8988T (cell line): ENCODE results near the gene LLGL2.
"Not testable (repeated sequence)": the region's sequence is repeated elsewhere in the genome, so short reads cannot be mapped to it uniquely, and the experiment has no call there.

Experiments
- DNase-seq: peaks from one replicate; pipeline ENCODE4 v3.0.0; 2011

The LLGL2 gene, protein sequence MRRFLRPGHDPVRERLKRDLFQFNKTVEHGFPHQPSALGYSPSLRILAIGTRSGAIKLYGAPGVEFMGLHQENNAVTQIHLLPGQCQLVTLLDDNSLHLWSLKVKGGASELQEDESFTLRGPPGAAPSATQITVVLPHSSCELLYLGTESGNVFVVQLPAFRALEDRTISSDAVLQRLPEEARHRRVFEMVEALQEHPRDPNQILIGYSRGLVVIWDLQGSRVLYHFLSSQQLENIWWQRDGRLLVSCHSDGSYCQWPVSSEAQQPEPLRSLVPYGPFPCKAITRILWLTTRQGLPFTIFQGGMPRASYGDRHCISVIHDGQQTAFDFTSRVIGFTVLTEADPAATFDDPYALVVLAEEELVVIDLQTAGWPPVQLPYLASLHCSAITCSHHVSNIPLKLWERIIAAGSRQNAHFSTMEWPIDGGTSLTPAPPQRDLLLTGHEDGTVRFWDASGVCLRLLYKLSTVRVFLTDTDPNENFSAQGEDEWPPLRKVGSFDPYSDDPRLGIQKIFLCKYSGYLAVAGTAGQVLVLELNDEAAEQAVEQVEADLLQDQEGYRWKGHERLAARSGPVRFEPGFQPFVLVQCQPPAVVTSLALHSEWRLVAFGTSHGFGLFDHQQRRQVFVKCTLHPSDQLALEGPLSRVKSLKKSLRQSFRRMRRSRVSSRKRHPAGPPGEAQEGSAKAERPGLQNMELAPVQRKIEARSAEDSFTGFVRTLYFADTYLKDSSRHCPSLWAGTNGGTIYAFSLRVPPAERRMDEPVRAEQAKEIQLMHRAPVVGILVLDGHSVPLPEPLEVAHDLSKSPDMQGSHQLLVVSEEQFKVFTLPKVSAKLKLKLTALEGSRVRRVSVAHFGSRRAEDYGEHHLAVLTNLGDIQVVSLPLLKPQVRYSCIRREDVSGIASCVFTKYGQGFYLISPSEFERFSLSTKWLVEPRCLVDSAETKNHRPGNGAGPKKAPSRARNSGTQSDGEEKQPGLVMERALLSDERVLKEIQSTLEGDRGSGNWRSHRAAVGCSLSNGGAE

DNA sequence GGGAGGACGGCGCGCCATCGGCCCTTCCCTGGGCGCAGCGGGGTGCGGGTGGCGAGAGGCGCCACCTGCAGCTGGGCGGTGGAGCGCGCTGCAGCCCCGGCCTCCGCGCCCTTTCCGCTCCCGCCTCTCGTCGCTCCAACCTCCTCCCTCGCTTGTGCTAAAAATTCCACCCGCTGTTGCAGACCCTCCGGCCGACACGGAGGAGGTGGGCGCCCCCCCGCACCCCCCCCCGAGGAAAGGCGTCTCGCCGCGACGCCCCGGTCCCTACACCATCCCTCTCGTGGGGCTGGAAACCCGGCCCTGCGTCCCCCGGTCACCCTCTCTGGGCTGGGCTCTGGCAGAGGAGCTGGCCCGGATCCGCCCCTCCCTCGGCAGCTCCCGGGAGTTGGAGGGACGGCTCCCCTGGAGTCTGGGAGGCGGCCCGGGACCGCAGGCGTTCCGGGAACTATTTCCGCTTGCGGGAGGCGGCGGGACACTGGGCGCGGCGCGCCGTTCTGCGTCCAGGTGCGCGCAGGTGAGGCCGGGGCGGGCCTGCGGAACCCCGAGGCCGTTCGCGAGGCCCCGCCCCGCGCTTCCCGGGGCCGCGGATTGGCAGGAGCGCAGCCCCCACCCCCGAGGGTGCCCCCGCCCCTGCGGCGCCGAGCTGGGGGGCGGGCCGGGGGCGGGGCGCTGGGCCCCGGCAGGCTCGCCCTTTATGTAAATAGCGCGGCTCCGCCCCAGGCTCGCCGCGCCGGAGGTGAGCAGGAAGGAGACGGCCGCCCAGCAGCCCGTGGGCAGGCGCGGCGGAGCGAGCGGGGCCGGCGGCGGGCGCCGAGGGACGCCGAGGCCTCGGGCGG lies at the start of gene LLGL2:
Gene LLGL2, plus strand, starts transcription at position 728 of the 836 bp plus-strand sequence. CDS start 17,730 bp downstream, outside the sequence.
- peak; percentile 81 for DNase-seq

- no peak for DNase-seq
These were observed 49.6 kb upstream of the LLGL2 start for GRCh38 chr17:75475851-75476250.

DNA sequence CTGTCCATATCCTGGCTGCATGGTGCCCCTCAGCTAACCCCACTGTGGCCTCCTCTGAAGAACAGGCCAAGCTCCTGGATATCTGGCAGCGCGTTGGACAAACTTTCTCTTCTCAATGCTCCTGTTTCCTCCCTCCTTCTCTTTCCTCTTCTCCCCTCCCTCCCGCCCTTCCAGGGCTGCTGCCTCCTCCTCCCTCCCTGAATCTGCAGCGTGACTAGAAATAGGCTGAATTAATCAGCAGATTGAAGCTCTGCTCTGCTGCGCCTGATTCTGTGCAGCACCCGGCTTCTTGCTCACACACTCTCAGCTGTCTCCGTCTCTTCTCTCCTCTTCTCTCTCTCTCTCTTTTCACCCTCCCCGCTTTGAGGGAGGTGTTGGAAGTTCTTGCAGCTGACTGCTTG lies 49.2 kb upstream of the LLGL2 start:
- DNase-seq = no peak

- DNase-seq = no peak
These were observed 48.6 kb upstream of the LLGL2 start for GRCh38 chr17:75476752-75477489.

GRCh38 chr17:75477490-75477862 lies 48.0 kb upstream of the LLGL2 start:
- not testable (repeated sequence) for DNase-seq

DNA sequence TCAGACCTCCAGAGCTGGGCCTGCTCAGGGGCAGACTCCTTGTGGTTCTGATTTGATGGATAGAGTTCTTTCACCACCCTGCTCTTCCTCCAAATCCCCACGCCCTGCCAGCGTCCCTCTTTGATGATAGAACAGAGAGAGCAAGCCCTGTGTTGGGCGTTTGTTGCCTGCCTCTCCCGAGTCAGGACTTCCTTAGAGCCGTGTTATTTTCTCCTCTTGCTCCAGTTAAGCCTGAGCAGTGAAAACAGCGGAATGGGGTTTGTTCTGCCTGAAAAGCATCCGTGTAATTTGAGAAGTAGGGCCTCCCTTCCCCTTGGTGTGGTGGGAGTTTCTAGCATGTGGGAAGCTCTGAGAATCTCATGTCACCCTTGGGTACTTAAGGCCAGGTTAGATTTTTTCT lies 47.0 kb upstream of the LLGL2 start:
- no peak for DNase-seq

DNA sequence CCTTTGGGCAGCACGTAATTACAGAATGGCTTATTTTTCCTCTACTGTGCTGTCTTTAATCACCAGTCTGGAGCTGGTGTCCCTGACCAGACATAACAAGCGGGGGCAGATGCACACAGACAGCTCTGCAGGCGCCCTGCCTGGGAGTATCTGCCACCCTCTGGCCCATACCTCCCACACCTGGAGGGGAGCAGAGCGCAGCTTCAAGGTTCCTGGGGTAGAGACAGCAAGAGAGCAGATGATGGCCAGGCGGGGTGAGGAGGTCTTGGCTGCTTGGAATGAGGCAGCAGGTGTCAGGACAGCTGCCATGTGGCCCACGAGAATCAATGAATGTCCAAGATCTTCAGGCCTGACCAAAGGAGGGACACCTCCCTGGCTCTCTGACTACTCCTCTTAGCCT lies 45.2 kb upstream of the LLGL2 start:
- DNase-seq = no peak

DNA sequence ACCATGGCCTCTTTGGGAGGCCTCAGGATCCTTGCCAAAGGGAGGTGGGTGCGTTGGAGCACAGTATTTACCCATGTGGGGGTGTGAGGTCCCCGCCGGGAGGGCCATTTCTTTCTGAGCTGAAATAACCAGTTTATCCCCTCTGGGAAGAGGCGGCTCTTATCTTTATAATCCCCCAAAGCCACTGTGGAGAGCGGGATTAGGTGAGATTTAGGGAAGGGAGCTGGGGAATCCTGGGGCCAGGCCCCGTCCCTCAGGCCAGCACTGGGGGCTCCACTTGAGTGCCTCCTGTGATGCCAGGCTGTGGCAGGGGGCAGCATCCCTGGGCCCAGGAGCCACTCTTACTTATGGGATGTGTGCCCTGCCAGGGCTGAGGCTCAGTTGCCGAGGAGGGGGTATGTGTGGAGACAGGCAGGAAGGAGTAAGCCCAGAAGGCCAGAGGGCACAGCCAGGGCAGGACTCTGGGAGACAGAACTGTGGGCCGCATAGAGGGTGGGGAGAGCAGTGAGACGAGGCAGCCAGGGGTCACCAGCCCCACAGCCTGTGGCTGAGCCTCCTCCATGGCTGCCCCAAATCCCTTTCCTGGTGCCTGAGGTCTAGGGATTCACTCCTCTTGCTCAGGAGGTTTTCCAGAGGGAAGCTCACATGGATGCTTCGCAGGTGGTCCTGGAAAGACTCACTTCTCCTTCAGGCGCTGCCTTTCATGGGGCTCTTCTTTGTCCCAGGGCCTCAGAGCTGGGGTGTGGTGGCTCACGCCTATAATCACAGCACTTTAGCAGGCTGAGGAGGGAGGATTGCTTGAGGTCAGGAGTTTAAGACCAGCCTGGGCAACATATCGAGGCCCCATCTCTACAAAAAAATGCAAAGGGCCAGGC lies 44.1 kb upstream of the LLGL2 start:
- DNase-seq = peak; percentile 8

DNA sequence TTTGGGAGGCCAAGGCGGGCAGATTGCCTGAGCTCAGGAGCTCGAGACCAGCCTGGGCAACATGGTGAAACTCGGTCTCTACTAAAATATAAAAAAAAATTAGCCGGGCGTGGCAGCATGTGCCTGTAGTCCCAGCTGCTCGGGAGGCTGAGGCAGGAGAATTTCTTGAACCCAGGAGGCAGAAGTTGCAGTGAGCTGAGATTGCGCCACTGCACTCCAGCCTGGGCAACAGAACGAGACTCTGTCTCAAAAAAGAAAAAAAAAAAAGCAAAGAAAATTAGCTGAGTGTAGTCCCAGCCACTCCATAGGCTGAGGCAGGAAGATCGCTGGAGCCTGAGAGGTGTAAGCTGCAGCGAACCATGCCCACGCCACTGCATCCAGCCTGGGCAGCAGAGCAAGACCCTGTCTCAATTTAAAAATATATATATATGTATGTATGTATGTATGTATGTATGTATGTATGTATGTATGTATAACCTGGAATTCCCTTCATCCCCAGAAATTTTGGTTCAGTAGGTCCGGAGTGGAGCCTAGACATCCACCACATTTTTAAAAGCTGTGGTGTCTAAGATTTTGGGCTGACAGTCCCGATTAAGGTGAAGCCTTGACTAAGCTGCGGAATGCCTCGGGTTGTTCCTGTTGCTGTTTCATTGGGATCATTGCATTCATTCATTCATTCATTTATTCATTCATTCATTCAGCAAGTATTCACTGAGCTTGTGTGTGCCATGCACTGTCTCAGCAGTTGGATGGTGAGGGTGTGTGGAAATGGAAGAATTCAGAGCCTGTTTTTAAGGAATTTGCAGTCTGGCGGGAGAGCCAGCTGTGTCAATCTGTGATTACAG lies 43.2 kb upstream of the LLGL2 start:
- DNase-seq = no peak

DNA sequence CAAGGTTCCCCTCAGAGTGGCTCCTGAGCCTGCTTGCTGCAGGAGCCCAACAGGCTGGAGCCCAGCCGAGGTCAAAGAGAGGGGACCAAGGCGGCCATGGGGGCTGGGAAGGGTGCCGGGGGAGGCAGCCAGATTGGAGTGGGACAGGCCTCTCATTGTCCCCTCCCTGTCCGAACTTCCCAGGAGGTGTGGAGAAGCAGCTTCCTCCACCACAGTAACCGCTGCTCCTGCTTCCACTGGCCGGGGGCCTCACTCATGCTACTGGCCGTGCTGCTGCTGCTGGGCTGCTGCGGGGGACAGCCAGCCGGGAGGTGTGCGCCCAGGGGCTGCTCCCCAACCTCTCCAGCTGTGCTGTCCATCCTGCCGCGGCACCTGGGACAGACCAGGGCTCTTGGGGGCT lies 39.8 kb upstream of the LLGL2 start:
- DNase-seq = peak; percentile 1

DNA sequence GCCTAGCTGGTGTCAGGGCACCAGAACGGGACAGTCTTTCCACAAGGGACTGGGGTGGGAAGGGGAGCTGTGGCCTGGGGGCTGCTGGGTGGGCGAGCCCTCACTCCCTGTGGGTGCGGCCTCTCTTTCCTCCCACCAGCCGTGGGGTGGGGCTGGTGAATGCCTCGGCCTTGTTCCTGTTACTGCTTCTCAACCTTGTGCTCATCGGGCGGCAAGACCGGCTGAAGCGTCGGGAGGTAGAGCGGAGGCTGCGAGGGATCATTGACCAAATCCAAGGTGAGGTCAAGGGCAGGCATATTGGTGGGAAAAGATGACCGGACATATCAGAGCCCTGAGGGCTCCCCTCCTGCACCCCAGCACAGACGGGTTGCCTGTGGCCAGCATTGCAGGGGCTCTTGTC lies 39.3 kb upstream of the LLGL2 start:
- no peak for DNase-seq

DNA sequence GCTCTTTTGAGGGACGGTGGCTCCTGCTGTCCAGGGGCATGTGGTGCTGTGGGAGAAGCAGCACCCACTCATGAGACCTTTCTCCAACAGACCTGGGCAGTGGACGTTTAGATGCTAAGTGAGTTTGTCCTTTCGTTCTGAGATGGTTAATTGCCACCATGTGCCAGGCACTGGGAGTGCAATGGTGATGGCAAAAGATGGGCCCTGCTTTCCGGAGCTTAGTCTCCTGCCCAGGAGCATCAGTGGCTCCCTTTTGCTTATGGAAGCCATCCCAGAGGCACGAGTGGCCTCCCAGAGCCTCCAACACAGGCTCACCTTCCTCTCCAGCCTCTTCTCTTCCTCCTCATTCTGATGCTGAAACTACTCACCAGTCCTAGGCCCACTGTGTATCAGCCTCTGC lies 38.5 kb upstream of the LLGL2 start:
- DNase-seq = no peak

GRCh38 chr17:75487351-75488070 lies 38.0 kb upstream of the LLGL2 start:
- no peak for DNase-seq

DNA sequence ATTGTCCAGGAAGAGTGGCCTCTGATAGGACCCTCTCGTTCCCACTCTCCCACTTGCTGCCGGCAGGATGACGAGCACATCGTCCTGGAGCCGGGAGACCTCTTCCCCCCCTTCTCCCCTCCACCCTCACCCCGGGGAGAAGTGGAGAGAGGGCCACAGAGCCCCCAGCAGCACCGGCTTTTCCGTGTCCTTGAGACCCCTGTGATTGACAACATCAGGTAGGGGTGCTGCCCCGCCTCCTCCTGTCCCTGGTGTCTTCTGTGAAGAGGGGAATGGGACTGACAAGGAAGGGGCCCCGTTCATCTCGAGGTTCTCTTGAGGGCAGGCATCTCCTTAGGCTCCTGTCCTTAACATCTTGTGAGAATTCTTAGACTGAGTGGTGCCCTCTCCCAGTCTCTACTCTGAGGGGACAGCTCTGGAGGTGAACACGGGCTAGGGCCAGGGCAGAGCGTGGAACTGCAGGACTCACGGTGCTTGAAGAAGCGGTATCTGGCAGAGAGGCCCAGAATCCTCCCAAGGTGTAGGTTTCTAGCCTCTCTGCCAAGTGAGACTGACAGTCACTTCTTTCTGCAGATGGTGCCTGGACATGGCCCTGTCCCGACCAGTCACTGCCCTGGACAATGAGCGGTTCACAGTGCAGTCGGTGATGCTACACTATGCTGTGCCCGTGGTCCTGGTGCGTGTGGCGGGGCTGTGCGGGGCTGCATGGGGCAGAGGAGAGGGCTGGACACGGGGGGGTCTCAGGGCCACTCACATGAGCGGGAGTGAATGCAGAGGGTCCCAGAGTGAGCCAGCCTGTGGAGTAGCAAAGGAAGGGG lies 36.6 kb upstream of the LLGL2 start:
- no peak for DNase-seq

GRCh38 chr17:75489511-75489955 lies 36.0 kb upstream of the LLGL2 start:
- no peak for DNase-seq

DNA sequence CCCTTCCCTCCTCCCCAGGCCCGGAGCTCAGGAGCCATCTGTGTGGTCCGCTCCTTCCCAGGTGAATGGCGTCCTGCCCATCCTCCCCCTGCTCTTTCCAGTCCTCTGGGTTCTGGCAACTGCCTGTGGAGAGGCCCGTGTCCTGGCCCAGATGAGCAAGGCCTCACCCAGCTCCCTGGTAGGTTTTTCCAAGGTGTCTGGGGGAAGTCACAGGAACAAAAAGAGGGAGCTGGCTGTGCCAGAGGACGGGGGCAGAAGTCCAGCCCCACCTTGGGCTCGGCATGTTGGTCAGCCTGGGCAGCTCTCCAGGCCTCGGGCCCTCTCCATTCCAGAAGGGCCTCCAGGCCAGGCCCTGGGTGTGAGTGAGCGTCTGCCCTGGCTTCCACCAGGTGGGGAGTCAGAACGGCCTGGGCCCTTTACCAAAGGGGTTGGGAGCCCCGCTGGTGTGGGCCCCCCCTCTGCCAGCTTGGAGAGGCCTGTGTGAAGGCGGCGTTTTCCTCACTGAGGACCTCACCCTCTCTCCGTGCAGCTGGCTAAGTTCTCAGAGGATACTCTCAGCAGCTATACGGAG lies 35.2 kb upstream of the LLGL2 start:
- DNase-seq = no peak

GRCh38 chr17:75490953-75491649 lies 34.4 kb upstream of the LLGL2 start:
- DNase-seq = no peak
